Measurements from ENCODE around the gene ITGA11.

DNA sequence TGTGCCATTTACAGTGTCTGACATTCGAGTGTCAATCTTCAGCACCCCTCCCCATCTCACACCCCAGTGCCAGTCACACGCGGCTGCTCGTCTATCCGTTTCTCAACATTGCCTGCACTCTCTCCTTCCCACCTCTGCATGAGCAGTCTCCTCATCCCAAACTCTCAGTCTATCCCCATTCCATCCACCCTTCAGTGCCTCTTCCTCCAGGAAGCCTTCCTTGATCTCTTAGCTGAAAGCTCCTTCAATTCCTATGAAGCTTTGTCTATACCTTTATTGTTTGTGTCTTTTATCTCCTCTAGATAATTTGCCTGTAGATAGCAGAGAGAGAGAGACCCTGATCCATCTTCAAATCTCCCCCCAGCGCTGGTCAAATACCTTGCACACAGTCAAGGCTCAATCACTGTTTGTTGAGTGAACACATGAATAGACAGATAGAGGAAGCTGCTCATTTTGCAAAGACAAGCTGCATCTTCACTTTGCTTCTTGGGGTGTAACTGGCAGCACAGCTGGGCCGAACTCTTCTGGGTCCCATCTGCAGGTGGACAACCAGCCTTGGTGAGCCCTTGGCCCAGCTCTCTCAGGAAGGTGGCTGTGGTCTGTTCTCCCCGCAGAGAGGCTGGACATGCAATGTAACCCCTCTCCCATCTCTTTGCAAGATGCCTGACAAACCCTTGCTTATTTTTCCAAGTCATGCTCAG lies 52.8 kb downstream of the ITGA11 start:
- TF ChIP-seq, protein P1, sequence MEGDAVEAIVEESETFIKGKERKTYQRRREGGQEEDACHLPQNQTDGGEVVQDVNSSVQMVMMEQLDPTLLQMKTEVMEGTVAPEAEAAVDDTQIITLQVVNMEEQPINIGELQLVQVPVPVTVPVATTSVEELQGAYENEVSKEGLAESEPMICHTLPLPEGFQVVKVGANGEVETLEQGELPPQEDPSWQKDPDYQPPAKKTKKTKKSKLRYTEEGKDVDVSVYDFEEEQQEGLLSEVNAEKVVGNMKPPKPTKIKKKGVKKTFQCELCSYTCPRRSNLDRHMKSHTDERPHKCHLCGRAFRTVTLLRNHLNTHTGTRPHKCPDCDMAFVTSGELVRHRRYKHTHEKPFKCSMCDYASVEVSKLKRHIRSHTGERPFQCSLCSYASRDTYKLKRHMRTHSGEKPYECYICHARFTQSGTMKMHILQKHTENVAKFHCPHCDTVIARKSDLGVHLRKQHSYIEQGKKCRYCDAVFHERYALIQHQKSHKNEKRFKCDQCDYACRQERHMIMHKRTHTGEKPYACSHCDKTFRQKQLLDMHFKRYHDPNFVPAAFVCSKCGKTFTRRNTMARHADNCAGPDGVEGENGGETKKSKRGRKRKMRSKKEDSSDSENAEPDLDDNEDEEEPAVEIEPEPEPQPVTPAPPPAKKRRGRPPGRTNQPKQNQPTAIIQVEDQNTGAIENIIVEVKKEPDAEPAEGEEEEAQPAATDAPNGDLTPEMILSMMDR (conservative IDR thresholded peaks at IDR 0.05; ENCODE audit: low read length): no peak
- no peak for TF ChIP-seq EZH2phosphoT487 (IDR thresholded peaks at IDR 0.05; ENCODE audit: borderline replicate concordance, low read depth, low read length)
